ENCODE measurements around the gene AAK1.
"Not testable (repeated sequence)": the region's sequence is repeated elsewhere in the genome, so short reads cannot be mapped to it uniquely, and the experiment has no call there.

The AAK1 gene

DNA sequence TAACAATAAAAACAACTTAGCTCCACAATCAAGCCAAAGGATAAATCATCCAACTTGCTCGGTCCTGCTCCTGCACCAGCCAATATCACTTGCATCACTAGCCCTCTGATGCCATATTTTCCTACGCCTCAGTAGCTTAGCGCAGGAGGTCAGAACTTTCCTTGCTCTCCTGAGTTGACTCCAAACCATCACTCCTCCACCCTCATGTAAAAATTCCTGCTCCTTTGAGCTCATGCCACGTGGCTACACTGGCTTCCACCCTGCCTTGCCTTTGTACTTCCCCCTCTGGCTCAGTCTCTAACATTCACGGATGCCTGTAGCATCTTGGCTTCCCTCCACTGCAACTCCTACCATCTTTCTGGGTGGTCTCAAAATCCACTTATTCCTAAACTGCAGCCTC lies 25.2 kb downstream of the AAK1 start:
- Histone ChIP-seq H3K4me1 (ENCODE audit: control insufficient read depth in 2 of 2, insufficient read depth in 2 of 2, low read length in 2 of 2) (peaks cover 3 to 10% of the 10 kb centered on the region in 2 donors), H3K4me3 (ENCODE audit: low read length in 2 of 2) (no peak overlapping the region), H3K27me3 (ENCODE audit: control insufficient read depth in 2 of 2, insufficient read depth in 2 of 2, low read length in 2 of 2) (no peaks in the 10 kb centered on the region), H3K27ac (ENCODE audit: low read depth in 2 of 2, low read length in 2 of 2) (no peak overlapping the region), H3K9ac (ENCODE audit: low read depth in 1 of 2, low read length in 2 of 2) (no peak overlapping the region), H3K9me3 (ENCODE audit: control insufficient read depth in 2 of 2, low read length in 2 of 2) (no peaks in the 10 kb centered on the region), H3K36me3 (ENCODE audit: control insufficient read depth in 2 of 2, insufficient read depth in 2 of 2, low read length in 2 of 2) (no peaks in the 10 kb centered on the region)

DNA sequence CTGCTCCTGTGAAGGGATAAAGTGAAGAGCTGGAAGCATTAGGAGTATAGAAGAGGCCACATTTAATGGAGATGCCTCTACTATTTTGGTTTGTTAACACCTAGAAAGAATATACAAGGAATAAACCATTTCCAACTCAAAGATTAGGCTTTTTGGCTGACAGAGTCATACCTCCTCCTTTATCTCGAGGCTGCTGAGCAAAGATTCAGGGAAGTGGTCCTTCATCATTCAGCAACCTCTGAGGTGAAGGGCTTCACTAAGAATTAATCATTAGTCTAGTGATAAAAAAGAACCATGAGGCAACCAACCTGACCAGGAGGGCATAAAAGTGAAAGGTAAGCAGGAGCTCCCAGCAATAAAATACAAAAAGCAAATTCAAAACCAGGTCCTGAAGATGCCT lies 25.8 kb downstream of the AAK1 start:
- Histone ChIP-seq H3K4me3 (ENCODE audit: low read length in 2 of 2) (no peak overlapping the region), H3K9ac (ENCODE audit: low read depth in 1 of 2, low read length in 2 of 2) (no peak overlapping the region), H3K9me3 (ENCODE audit: control insufficient read depth in 2 of 2, low read length in 2 of 2) (no peaks in the 10 kb centered on the region), H3K4me1 (ENCODE audit: control insufficient read depth in 2 of 2, insufficient read depth in 2 of 2, low read length in 2 of 2) (peaks cover 3 to 10% of the 10 kb centered on the region in 2 donors), H3K36me3 (ENCODE audit: control insufficient read depth in 2 of 2, insufficient read depth in 2 of 2, low read length in 2 of 2) (no peaks in the 10 kb centered on the region), H3K27ac (ENCODE audit: low read depth in 2 of 2, low read length in 2 of 2) (no peak overlapping the region), H3K27me3 (ENCODE audit: control insufficient read depth in 2 of 2, insufficient read depth in 2 of 2, low read length in 2 of 2) (no peaks in the 10 kb centered on the region)

DNA sequence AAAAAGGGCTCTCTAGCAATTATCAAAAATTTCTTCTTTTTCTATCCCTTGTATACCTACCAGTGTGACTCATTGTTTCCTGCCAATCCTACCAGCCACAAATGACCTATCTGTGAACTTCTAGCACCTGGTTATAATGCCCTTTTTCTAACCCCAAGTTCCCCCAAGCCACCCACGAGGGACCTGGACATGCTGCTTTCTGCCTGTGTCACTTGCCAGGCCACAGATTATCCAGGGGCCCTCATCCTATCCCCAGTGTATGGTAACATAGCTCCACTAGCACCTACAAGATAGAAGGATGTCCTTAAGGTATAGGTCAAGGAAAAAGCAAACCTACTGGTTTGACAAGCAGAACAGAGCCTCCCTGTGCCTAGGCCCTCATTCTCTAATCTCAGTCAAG lies 26.8 kb downstream of the AAK1 start:
- Histone ChIP-seq H3K9me3 (ENCODE audit: control insufficient read depth in 2 of 2, low read length in 2 of 2) (no peaks in the 10 kb centered on the region), H3K9ac (ENCODE audit: low read depth in 1 of 2, low read length in 2 of 2) (no peak overlapping the region), H3K4me3 (ENCODE audit: low read length in 2 of 2) (no peak overlapping the region), H3K4me1 (ENCODE audit: control insufficient read depth in 2 of 2, insufficient read depth in 2 of 2, low read length in 2 of 2) (peaks cover 3 to 10% of the 10 kb centered on the region in 2 donors), H3K27ac (ENCODE audit: low read depth in 2 of 2, low read length in 2 of 2) (no peak overlapping the region), H3K36me3 (ENCODE audit: control insufficient read depth in 2 of 2, insufficient read depth in 2 of 2, low read length in 2 of 2) (no peaks in the 10 kb centered on the region), H3K27me3 (ENCODE audit: control insufficient read depth in 2 of 2, insufficient read depth in 2 of 2, low read length in 2 of 2) (no peaks in the 10 kb centered on the region)

DNA sequence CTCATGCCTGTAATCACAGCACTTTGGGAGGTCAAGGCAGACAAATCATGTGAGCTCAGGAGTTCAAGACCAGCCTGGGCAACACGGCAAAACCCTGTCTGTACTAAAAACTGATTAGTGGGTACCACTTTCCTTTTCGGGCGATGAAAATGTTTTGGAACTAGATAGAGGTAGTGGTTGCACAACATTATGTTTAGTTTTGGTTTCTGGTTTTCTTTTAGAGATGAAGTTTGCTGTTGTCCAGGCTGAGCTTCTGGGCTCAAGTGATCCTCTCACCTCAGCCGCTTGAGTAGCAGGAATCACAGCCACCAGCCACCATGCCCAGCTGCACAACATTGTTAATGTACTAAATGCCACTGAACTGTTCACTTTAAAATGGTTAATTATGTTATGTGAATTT lies 27.6 kb downstream of the AAK1 start:
- Histone ChIP-seq H3K4me1 (ENCODE audit: control insufficient read depth in 2 of 2, insufficient read depth in 2 of 2, low read length in 2 of 2) (peaks cover 3 to 10% of the 10 kb centered on the region in 2 donors), H3K4me3 (ENCODE audit: low read length in 2 of 2) (no peak overlapping the region), H3K27me3 (ENCODE audit: control insufficient read depth in 2 of 2, insufficient read depth in 2 of 2, low read length in 2 of 2) (no peaks in the 10 kb centered on the region), H3K9ac (ENCODE audit: low read depth in 1 of 2, low read length in 2 of 2) (no peak overlapping the region), H3K36me3 (ENCODE audit: control insufficient read depth in 2 of 2, insufficient read depth in 2 of 2, low read length in 2 of 2) (no peaks in the 10 kb centered on the region), H3K27ac (ENCODE audit: low read depth in 2 of 2, low read length in 2 of 2) (no peak overlapping the region), H3K9me3 (ENCODE audit: control insufficient read depth in 2 of 2, low read length in 2 of 2) (no peaks in the 10 kb centered on the region)

DNA sequence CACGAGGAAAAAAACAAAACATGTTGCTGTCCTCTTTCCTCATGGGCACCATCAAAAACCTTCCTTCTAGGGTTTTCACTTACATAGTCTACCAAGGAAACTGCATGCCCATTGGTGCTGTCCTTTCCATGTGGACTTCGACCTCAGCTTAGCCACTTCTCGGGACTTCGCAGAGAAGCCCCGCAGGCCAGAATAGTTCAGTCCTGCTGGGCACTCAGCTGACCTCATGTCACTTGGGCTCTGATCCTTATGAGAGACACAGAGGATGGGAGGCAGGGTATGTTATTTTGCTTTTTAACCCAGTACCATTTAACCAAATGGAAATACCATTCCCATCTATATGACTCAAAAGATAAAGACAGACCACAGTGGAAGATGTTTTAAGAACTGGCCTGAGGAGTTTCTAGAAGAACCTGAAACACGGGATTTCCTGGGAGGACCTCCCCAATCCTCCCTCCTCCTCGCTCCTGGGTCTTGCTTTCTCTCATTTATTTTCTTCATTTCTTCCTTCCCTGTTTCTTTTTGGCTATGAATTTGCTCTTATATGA lies 28.4 kb downstream of the AAK1 start:
- Histone ChIP-seq H3K27ac (ENCODE audit: low read depth in 2 of 2, low read length in 2 of 2) (no peak overlapping the region), H3K36me3 (ENCODE audit: control insufficient read depth in 2 of 2, insufficient read depth in 2 of 2, low read length in 2 of 2) (no peaks in the 10 kb centered on the region), H3K4me3 (ENCODE audit: low read length in 2 of 2) (no peak overlapping the region), H3K4me1 (ENCODE audit: control insufficient read depth in 2 of 2, insufficient read depth in 2 of 2, low read length in 2 of 2) (peaks cover 3 to 10% of the 10 kb centered on the region in 2 donors), H3K9ac (ENCODE audit: low read depth in 1 of 2, low read length in 2 of 2) (no peak overlapping the region), H3K27me3 (ENCODE audit: control insufficient read depth in 2 of 2, insufficient read depth in 2 of 2, low read length in 2 of 2) (no peaks in the 10 kb centered on the region), H3K9me3 (ENCODE audit: control insufficient read depth in 2 of 2, low read length in 2 of 2) (no peaks in the 10 kb centered on the region)

DNA sequence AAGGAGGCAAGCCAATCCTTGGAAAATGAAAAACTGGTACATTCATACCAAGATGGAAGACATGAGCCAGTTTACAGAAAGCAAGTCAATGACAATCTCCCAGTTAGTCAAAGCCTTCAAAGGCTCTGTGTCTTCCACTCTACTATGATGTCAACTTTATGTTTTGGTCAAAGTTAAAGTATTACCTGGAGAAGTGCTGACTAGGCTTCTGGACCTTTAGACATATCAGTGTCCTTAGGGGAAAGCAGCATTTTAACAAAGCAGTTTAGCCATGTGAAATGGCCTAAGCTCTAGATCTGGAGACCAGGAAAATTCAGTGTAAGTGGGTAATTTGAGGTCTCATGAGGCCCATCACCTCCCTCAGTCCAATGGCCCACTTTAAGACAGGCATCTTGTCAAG lies 30.8 kb downstream of the AAK1 start:
- Histone ChIP-seq H3K9me3 (ENCODE audit: control insufficient read depth in 2 of 2, low read length in 2 of 2) (no peaks in the 10 kb centered on the region), H3K36me3 (ENCODE audit: control insufficient read depth in 2 of 2, insufficient read depth in 2 of 2, low read length in 2 of 2) (no peaks in the 10 kb centered on the region), H3K4me1 (ENCODE audit: control insufficient read depth in 2 of 2, insufficient read depth in 2 of 2, low read length in 2 of 2) (peaks cover 0 to 7% of the 10 kb centered on the region in 2 donors), H3K27ac (ENCODE audit: low read depth in 2 of 2, low read length in 2 of 2) (no peak overlapping the region), H3K4me3 (ENCODE audit: low read length in 2 of 2) (no peak overlapping the region), H3K9ac (ENCODE audit: low read depth in 1 of 2, low read length in 2 of 2) (no peak overlapping the region), H3K27me3 (ENCODE audit: control insufficient read depth in 2 of 2, insufficient read depth in 2 of 2, low read length in 2 of 2) (no peaks in the 10 kb centered on the region)

DNA sequence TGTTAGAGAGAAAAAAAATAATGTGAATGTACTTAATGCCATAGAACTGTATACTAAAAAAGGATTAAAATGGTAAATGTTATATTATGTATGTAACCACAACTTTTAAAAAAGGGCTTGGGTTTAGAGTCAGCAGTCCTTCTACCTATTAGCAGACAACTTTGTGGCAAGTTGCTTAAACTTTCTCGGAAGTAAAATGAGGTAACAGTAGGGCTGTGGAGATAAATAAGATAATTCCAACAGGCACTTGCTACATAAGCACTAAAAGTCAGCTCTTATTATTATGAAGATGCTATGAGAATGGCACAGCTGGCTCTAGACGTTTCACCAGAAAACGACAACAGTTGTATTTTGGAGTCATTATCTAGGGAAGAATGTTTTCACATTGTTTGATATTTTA lies 31.3 kb downstream of the AAK1 start:
- H3K4me1 ChIP-seq (ENCODE audit: control insufficient read depth in 2 of 2, insufficient read depth in 2 of 2, low read length in 2 of 2), result peaks cover 0 to 7% of the 10 kb centered on the region in 2 donors
- H3K27me3 ChIP-seq (ENCODE audit: control insufficient read depth in 2 of 2, insufficient read depth in 2 of 2, low read length in 2 of 2), result no peaks in the 10 kb centered on the region
- H3K9ac ChIP-seq (ENCODE audit: low read depth in 1 of 2, low read length in 2 of 2), result no peak overlapping the region
- H3K27ac ChIP-seq (ENCODE audit: low read depth in 2 of 2, low read length in 2 of 2), result no peak overlapping the region
- H3K4me3 ChIP-seq (ENCODE audit: low read length in 2 of 2), result no peak overlapping the region
- H3K9me3 ChIP-seq (ENCODE audit: control insufficient read depth in 2 of 2, low read length in 2 of 2), result no peaks in the 10 kb centered on the region
- H3K36me3 ChIP-seq (ENCODE audit: control insufficient read depth in 2 of 2, insufficient read depth in 2 of 2, low read length in 2 of 2), result no peaks in the 10 kb centered on the region

DNA sequence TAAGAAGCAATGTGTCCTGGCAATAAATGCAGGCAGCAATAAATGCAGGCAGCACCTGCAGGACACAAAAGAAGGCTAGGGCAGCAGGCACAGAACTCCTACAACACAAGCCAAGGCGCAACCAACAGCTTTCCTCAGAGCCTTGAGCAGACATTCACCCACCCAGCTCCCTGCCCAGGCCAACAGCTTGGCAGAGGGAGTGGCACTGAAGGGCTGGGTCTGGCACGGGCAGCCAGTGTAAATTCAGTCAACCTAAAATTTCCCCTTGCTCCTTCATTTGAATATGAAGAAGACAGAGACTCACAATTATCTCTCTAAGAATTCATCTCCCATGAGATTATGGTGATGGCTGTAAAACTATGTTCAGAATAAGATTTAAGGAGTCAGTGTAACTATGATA lies 35.4 kb downstream of the AAK1 start:
- no peak overlapping the region for H3K9ac ChIP-seq (ENCODE audit: low read depth in 1 of 2, low read length in 2 of 2)
- H3K4me3 ChIP-seq (ENCODE audit: low read length in 2 of 2), result no peak overlapping the region
- no peak overlapping the region for H3K27ac ChIP-seq (ENCODE audit: low read depth in 2 of 2, low read length in 2 of 2)
- H3K9me3 ChIP-seq (ENCODE audit: control insufficient read depth in 2 of 2, low read length in 2 of 2), result no peaks in the 10 kb centered on the region
- H3K4me1 ChIP-seq (ENCODE audit: control insufficient read depth in 2 of 2, insufficient read depth in 2 of 2, low read length in 2 of 2), result peaks cover 0 to 4% of the 10 kb centered on the region in 2 donors
- no peaks in the 10 kb centered on the region for H3K27me3 ChIP-seq (ENCODE audit: control insufficient read depth in 2 of 2, insufficient read depth in 2 of 2, low read length in 2 of 2)
- no peaks in the 10 kb centered on the region for H3K36me3 ChIP-seq (ENCODE audit: control insufficient read depth in 2 of 2, insufficient read depth in 2 of 2, low read length in 2 of 2)

DNA sequence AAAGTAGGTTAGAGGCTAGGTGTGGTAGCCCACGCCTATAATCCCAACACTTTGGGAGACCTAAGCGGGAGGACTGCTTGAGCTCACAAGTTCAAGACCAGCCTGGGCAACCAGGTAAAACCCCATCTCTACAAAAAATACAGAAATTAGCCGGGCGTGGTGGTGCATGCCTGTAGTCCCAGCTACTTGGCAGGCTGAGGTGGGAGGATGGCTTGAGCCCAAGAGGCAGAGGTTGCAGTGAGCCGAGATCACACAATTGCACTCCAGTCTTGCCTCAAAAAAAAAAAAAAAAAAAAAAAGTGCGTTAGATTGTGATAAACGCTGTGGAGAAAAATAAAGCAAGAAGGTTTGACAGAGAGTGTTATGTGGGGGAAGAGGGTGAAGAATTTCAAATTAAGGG lies 36.8 kb downstream of the AAK1 start:
- H3K4me1 ChIP-seq (ENCODE audit: control insufficient read depth in 2 of 2, insufficient read depth in 2 of 2, low read length in 2 of 2); H3K27ac ChIP-seq (ENCODE audit: low read depth in 2 of 2, low read length in 2 of 2); H3K9ac ChIP-seq (ENCODE audit: low read depth in 1 of 2, low read length in 2 of 2); H3K4me3 ChIP-seq (ENCODE audit: low read length in 2 of 2); H3K36me3 ChIP-seq (ENCODE audit: control insufficient read depth in 2 of 2, insufficient read depth in 2 of 2, low read length in 2 of 2); H3K9me3 ChIP-seq (ENCODE audit: control insufficient read depth in 2 of 2, low read length in 2 of 2); H3K27me3 ChIP-seq (ENCODE audit: control insufficient read depth in 2 of 2, insufficient read depth in 2 of 2, low read length in 2 of 2): not testable (repeated sequence)

DNA sequence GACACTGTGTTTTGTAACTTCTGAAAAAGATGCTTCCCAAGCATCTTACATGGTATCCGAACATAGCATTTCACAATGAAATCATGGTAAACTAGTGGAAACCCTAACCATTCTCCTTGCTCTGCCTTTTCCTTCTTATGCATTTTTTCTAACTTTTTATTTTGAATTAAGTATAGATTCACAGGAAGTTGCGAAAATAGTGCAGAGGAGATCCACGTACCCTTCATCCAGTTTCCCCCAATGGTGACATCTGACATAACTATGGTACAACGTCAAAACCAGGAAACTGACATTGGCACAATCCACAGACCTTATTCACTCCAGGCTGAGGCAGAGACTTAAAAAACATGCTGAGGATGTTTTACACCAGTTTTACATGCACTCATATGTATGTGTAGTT lies 38.3 kb downstream of the AAK1 start:
- H3K4me3 ChIP-seq (ENCODE audit: low read length in 2 of 2), result no peak overlapping the region
- H3K27me3 ChIP-seq (ENCODE audit: control insufficient read depth in 2 of 2, insufficient read depth in 2 of 2, low read length in 2 of 2), result no peaks in the 10 kb centered on the region
- peaks cover 4 to 5% of the 10 kb centered on the region in 2 donors for H3K4me1 ChIP-seq (ENCODE audit: control insufficient read depth in 2 of 2, insufficient read depth in 2 of 2, low read length in 2 of 2)
- H3K9ac ChIP-seq (ENCODE audit: low read depth in 1 of 2, low read length in 2 of 2), result no peak overlapping the region
- no peaks in the 10 kb centered on the region for H3K36me3 ChIP-seq (ENCODE audit: control insufficient read depth in 2 of 2, insufficient read depth in 2 of 2, low read length in 2 of 2)
- no peak overlapping the region for H3K27ac ChIP-seq (ENCODE audit: low read depth in 2 of 2, low read length in 2 of 2)
- H3K9me3 ChIP-seq (ENCODE audit: control insufficient read depth in 2 of 2, low read length in 2 of 2), result no peaks in the 10 kb centered on the region

DNA sequence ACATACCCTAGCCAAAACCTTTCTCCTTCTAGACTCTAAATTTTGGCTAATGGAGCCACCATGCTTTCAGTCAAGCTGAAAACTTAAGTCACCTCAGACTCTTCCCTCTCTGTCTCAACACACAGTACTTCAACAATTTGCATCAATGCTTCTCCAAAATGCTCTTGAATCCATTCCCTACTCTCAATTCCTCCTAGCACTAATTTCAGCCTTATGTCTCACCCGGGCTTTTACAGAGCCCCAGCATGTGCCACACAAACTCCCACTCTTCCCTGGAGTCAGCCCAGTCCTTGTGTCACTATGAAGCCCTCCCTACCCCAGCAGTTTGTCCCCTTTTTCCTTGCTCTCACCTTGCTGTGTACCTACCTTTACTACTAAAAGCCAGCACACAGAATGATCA lies 38.7 kb downstream of the AAK1 start:
- Histone ChIP-seq H3K36me3 (ENCODE audit: control insufficient read depth in 2 of 2, insufficient read depth in 2 of 2, low read length in 2 of 2) (no peaks in the 10 kb centered on the region), H3K27ac (ENCODE audit: low read depth in 2 of 2, low read length in 2 of 2) (no peak overlapping the region), H3K4me1 (ENCODE audit: control insufficient read depth in 2 of 2, insufficient read depth in 2 of 2, low read length in 2 of 2) (peaks cover 4 to 5% of the 10 kb centered on the region in 2 donors), H3K27me3 (ENCODE audit: control insufficient read depth in 2 of 2, insufficient read depth in 2 of 2, low read length in 2 of 2) (no peaks in the 10 kb centered on the region), H3K9me3 (ENCODE audit: control insufficient read depth in 2 of 2, low read length in 2 of 2) (no peaks in the 10 kb centered on the region), H3K4me3 (ENCODE audit: low read length in 2 of 2) (no peak overlapping the region), H3K9ac (ENCODE audit: low read depth in 1 of 2, low read length in 2 of 2) (no peak overlapping the region)

Data from mucosa of rectum (tissue), 2 donors.